ENCODE results near the gene GSN. TPM values are rescaled to one million over a fixed set of nuclear protein-coding genes. Genes with fewer than 3 reads are reported as not detected.

GSN gene
- polyA plus RNA-seq, 2 of the 4 experiments (the other 2 are of a cell fraction): 33.7 to 77.2 TPM

GRCh38 chr9:121360601-121361374, 92.8 kb downstream of the GSN start:
- CTCF ChIA-PET: interaction anchor here (0.8 kb wide), 1 partner anchor 41 kb away, joined by 3 read pairs; no protein-coding TSS in a partner anchor
- Histone ChIP-seq H3K4me1 (peaks cover 84% of the 10 kb centered on the region), H3K4me3 (no peak overlapping the region), H3K9me3 (no peaks in the 10 kb centered on the region), H3K4me2 (peak overlapping the region; percentile 25), H3K27ac (peak overlapping the region in 1 of 2 experiments; percentile 9; a peak in 1 of 6 replicates)
- POLR2A ChIA-PET: no interaction called here
- DNase-seq (ENCODE audit: low read depth in 1 of 2, low spot score in 1 of 2): no peak
- FAIRE-seq: no peak
- ATAC-seq: peak in 1 of 2 experiments; percentile 57; a peak in 3 of 6 replicates
- no peak for TF ChIP-seq CHD2 (IDR thresholded peaks at IDR 0.05; ENCODE audit: low read length, partially characterized antibody)

DNA sequence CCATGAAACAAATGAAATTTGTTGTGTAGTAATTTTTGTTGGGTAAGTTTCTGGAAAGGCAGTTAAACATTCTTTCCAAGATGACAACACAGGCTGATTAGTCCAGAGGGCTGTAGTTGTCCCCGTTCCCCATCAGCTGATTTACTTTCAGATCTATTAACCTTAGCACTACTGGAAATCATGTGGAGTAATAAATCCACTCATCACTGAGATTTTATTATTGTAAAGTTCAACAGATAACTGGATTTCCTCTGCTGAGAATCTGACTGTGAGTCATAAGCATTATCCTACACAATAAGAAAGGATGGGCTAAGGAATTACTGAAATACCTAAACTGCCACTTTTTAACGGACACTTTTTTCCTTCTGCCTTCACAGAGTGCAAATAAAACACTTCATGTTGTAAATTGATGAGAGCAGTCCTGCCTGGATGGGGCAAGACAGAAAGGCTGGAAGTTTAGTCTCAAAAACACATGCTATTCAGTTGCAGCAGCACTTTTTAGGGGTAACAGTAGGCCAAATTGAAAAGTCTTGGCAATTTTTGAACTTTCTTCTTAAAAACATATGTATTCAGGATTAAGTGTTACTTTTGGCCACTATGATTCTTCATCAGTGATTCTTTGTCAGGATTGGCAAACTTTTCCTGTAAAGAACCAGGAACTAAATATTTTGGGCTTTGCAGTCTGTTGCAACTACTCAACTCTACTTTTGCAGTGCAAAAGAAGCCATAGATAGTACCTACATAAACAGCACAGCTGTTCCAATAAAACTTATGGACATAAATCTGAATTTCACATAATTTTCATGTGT, 95.1 kb downstream of the GSN start:
- POLR2A ChIA-PET: interaction anchor here (0.6 to 1.7 kb wide), 2 partner anchors 10 to 76 kb away, joined by 3 read pairs; no protein-coding TSS in a partner anchor
- FAIRE-seq: peak; percentile 51
- ATAC-seq: peak; percentile 62 to 79; a peak in 5 of 6 replicates

GRCh38 chr9:121363622-121363961, 95.6 kb downstream of the GSN start:
- POLR2A ChIA-PET: interaction anchor here (0.6 to 1.7 kb wide), 2 partner anchors 9 to 77 kb away, joined by 3 read pairs; no protein-coding TSS in a partner anchor
- Histone ChIP-seq H3K4me1 (peaks cover 94% of the 10 kb centered on the region), H3K4me2 (peak overlapping the region; percentile 93), H3K27ac (peak overlapping the region; percentile 55 to 77; a peak in 5 of 6 replicates), H3K4me3 (no peak overlapping the region; the same call in 2 of the 3 replicates), H3K9me3 (no peaks in the 10 kb centered on the region)
- CTCF ChIA-PET: interaction anchor here (0.6 to 3.9 kb wide), 5 partner anchors 8 to 379 kb away, joined by 3 to 29 read pairs (median 3); no protein-coding TSS in a partner anchor
- no peak for DNase-seq (ENCODE audit: low read depth in 1 of 2, low spot score in 1 of 2)
- ATAC-seq: no peak; a peak in 1 of 6 replicates
- FAIRE-seq: no peak
- TF ChIP-seq, protein P1, sequence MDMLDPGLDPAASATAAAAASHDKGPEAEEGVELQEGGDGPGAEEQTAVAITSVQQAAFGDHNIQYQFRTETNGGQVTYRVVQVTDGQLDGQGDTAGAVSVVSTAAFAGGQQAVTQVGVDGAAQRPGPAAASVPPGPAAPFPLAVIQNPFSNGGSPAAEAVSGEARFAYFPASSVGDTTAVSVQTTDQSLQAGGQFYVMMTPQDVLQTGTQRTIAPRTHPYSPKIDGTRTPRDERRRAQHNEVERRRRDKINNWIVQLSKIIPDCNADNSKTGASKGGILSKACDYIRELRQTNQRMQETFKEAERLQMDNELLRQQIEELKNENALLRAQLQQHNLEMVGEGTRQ (IDR thresholded peaks at IDR 0.05): no peak
- TF ChIP-seq ZNF302 (CRISPR knock-in tag; IDR thresholded peaks at IDR 0.05) (no peak), HOXB5 (CRISPR knock-in tag; IDR thresholded peaks at IDR 0.05) (no peak), ZFP36 (IDR thresholded peaks at IDR 0.05; ENCODE audit: borderline replicate concordance, partially characterized antibody) (no peak), RFX5 (IDR thresholded peaks at IDR 0.05) (no peak), NPAS2 (CRISPR knock-in tag; IDR thresholded peaks at IDR 0.05; ENCODE audit: borderline replicate concordance) (no peak), MAX (IDR thresholded peaks at IDR 0.05) (no peak), ESRRA (IDR thresholded peaks at IDR 0.05; ENCODE audit: borderline replicate concordance, low read length) (no peak), CEBPB (IDR thresholded peaks at IDR 0.05) (no peak), CHD4 (IDR thresholded peaks at IDR 0.05; ENCODE audit: borderline replicate concordance) (no peak)
- TF ChIP-seq, protein P2, sequence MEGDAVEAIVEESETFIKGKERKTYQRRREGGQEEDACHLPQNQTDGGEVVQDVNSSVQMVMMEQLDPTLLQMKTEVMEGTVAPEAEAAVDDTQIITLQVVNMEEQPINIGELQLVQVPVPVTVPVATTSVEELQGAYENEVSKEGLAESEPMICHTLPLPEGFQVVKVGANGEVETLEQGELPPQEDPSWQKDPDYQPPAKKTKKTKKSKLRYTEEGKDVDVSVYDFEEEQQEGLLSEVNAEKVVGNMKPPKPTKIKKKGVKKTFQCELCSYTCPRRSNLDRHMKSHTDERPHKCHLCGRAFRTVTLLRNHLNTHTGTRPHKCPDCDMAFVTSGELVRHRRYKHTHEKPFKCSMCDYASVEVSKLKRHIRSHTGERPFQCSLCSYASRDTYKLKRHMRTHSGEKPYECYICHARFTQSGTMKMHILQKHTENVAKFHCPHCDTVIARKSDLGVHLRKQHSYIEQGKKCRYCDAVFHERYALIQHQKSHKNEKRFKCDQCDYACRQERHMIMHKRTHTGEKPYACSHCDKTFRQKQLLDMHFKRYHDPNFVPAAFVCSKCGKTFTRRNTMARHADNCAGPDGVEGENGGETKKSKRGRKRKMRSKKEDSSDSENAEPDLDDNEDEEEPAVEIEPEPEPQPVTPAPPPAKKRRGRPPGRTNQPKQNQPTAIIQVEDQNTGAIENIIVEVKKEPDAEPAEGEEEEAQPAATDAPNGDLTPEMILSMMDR (IDR thresholded peaks at IDR 0.05): no peak
- 55% methylated on average over 1 of the region's 1 CpG for WGBS (ENCODE audit: missing lambda C conversion rate)

More for the DNA sequence above, 95.1 kb downstream of the GSN start:
- Histone ChIP-seq H3K27ac (peak overlapping the region; percentile 55 to 77; a peak in 5 of 6 replicates), H3K4me1 (peaks cover 88% of the 10 kb centered on the region), H3K4me2 (peak overlapping the region; percentile 93), H3K4me3 (no peak overlapping the region; the same call in 2 of the 3 replicates), H3K9me3 (no peaks in the 10 kb centered on the region)
- DNase-seq (ENCODE audit: low read depth in 1 of 2, low spot score in 1 of 2): peak in 1 of 2 experiments; percentile 48
- CTCF ChIA-PET: interaction anchor here (0.7 to 3.9 kb wide), 3 partner anchors 43 to 378 kb away, joined by 3 to 29 read pairs (median 5); no protein-coding TSS in a partner anchor
- 0% methylated on average over 2 of the region's 2 CpGs for WGBS (ENCODE audit: missing lambda C conversion rate)
- TF ChIP-seq JUNB (IDR thresholded peaks at IDR 0.05): peak; percentile 47; the same call in 1 of the 2 replicates
- TF ChIP-seq FOSL2 (IDR thresholded peaks at IDR 0.05): no peak
- peak; percentile 80 for TF ChIP-seq FOSL2 (CRISPR knock-in tag; IDR thresholded peaks at IDR 0.05)
- TF ChIP-seq SREBF2 (IDR thresholded peaks at IDR 0.05): no peak

Measured in A549 (cell line).